B cell (primary cell): ENCODE results near the gene FLG2. TPM values are rescaled to one million over a fixed set of nuclear protein-coding genes. Genes with fewer than 3 reads are reported as not detected.

Experiments used
- ATAC-seq: fragments of 200-7000 bp; cut with Tn5 transposase; one replicate; pipeline ENCODE4 v1.10.0; 2021; ENCODE audit warnings: low read depth, mild to moderate bottlenecking, moderate number of reproducible peaks, moderate library complexity
- CTCF ChIA-PET: fragments of 350-600 bp; sonication (Branson Sonifier 250); formaldehyde crosslinking; loops from one replicate; lab custom pipeline; 2021; ENCODE audit warnings: antibody characterized with exemption, inconsistent platforms; lab: Charles Lee
- POLR2A ChIA-PET: fragments of 350-600 bp; sonication (Branson Sonifier 250); formaldehyde crosslinking; loops from one replicate; lab custom pipeline; 2021; ENCODE audit warnings: antibody characterized with exemption; lab: Charles Lee
- DNase-seq: peaks from one replicate; pipeline ENCODE4 v3.0.0; 2013
- H2AFZ ChIP-seq: 2 replicates; pipeline ENCODE4 v1.6.1; 2012; ENCODE audit warnings: mild to moderate bottlenecking, low read depth, low read length; ENCODE audit not compliant: insufficient read depth, poor library complexity, severe bottlenecking
- H3K27ac ChIP-seq, 2 donors: 1 replicate in 1 of 2; 2 replicates in 1 of 2; pipeline ENCODE4 v1.5.1; 2012 to 2013; ENCODE audit warnings: low read length in 2 of 2, mild to moderate bottlenecking in 2 of 2, moderate library complexity in 1 of 2
- H3K27me3 ChIP-seq, 4 experiments: fragments of 200-600 bp in 1 of 4; sonication (generic) in 1 of 4; replicated peaks in 1 of 4; 1 replicate in 2 of 4; 2 replicates in 2 of 4; pipeline versions ENCODE4 v1.6.1 to v1.7.0; 2013 to 2016; ENCODE audit warnings: low read length in 3 of 4, mild to moderate bottlenecking in 2 of 4, mixed read lengths in 1 of 4, moderate library complexity in 1 of 4; ENCODE audit not compliant: insufficient read depth in 4 of 4, control insufficient read depth in 3 of 4; ENCODE audit errors: control extremely low read depth in 1 of 4
- H3K36me3 ChIP-seq, 2 experiments: replicated peaks in 1 of 2; 1 replicate in 1 of 2; 2 replicates in 1 of 2; pipeline versions ENCODE4 v1.6.1 to v1.7.1; 2013; ENCODE audit warnings: low read length in 1 of 2; ENCODE audit not compliant: insufficient read depth in 2 of 2, control insufficient read depth in 1 of 2; ENCODE audit errors: control extremely low read depth in 1 of 2, extremely low read depth in 1 of 2
- H3K4me1 ChIP-seq, 2 donors: fragments of 200-600 bp in 1 of 2; sonication (generic) in 1 of 2; 1 replicate in 1 of 2; 2 replicates in 1 of 2; pipeline versions ENCODE4 v1.5.1 to v1.6.1; 2013 to 2017; ENCODE audit warnings: low read length in 2 of 2; ENCODE audit not compliant: control insufficient read depth in 2 of 2, insufficient read depth in 2 of 2
- H3K4me2 ChIP-seq: replicated peaks from 2 replicates; pipeline ENCODE3; 2012; ENCODE audit warnings: mild to moderate bottlenecking, low read depth, low read length; ENCODE audit not compliant: poor library complexity, severe bottlenecking
- H3K4me3 ChIP-seq, 5 experiments: fragments of 200-600 bp in 1 of 5; sonication (generic) in 1 of 5; 1 replicate in 3 of 5; 2 replicates in 2 of 5; pipeline versions ENCODE4 v1.5.1 to v1.7.0; 2011 to 2016; ENCODE audit warnings: low read length in 4 of 5, mild to moderate bottlenecking in 4 of 5, low read depth in 2 of 5, control low read depth in 1 of 5, moderate library complexity in 1 of 5; ENCODE audit not compliant: insufficient read depth in 1 of 5; ENCODE audit errors: control extremely low read depth in 1 of 5, extremely low read depth in 1 of 5
- H3K79me2 ChIP-seq: fragments of 200-600 bp; sonication (generic); one replicate; pipeline ENCODE4 v1.6.0; 2016; ENCODE audit warnings: low read length; ENCODE audit not compliant: control insufficient read depth, insufficient read depth
- H3K9ac ChIP-seq: fragments of 200-600 bp; sonication (generic); 2 replicates; pipeline ENCODE4 v1.6.1; 2017; ENCODE audit warnings: mild to moderate bottlenecking, low read length, moderate library complexity
- H3K9me3 ChIP-seq, 3 donors: one replicate each; pipeline versions ENCODE4 v1.6.1 to v1.7.1; 2013; ENCODE audit warnings: low read length in 2 of 3; ENCODE audit not compliant: control insufficient read depth in 2 of 3, insufficient read depth in 1 of 3; ENCODE audit errors: control extremely low read depth in 1 of 3
- H4K20me1 ChIP-seq: 2 replicates; pipeline ENCODE4 v1.6.0; 2012; ENCODE audit warnings: mild to moderate bottlenecking, low read length; ENCODE audit not compliant: insufficient read depth, control insufficient read depth, poor library complexity, severe bottlenecking
- H3K27ac Mint-ChIP-seq: one replicate; pipeline ENCODE4 v1.8.0; 2021; ENCODE audit warnings: mixed read lengths
- H3K27me3 Mint-ChIP-seq: one replicate; pipeline ENCODE4 v1.8.0; 2021; ENCODE audit warnings: mixed read lengths
- H3K4me1 Mint-ChIP-seq: one replicate; pipeline ENCODE4 v1.8.0; 2021; ENCODE audit warnings: mixed read lengths
- H3K4me3 Mint-ChIP-seq: one replicate; pipeline ENCODE4 v1.8.0; 2021; ENCODE audit warnings: mixed read lengths
- H3K9me3 Mint-ChIP-seq: one replicate; pipeline ENCODE4 v1.8.0; 2022; ENCODE audit warnings: mixed read lengths; ENCODE audit not compliant: insufficient read depth
- CTCF ChIP-seq: fragments of 200-600 bp; IDR thresholded peaks from one replicate; pipeline ENCODE4 v1.8.0; 2022; ENCODE audit warnings: antibody characterized with exemption, mild to moderate bottlenecking
- EZH2 ChIP-seq: IDR thresholded peaks from 2 replicates; pipeline ENCODE4 v1.6.1; 2012; ENCODE audit warnings: borderline replicate concordance, low read depth, mild to moderate bottlenecking, moderate library complexity, low read length; ENCODE audit not compliant: insufficient read depth, poor library complexity, severe bottlenecking
- WGBS: methylation state at CpG from one replicate; pipeline ENCODE4 v1.1.5; 2013; ENCODE audit warnings: missing lambda C conversion rate; ENCODE audit not compliant: insufficient coverage; 5-methylcytosine and 5-hydroxymethylcytosine counted together
- intact Hi-C: fragments of 100-400 bp; cut with micrococcal nuclease; formaldehyde crosslinking; loops from one replicate; pipeline ENCODE4 v1.10.0; 2022
- polyA plus RNA-seq: library from polyadenylated mRNA; depleted of rRNA; stranded (reverse); fragments of >200 nt; gene quantifications from 2 replicates; pipeline ENCODE4 v1.2.3, GENCODE V29; 2012
- total RNA-seq, 2 donors: library from RNA; stranded (reverse); fragments of 120-200 nt in 1 of 2; gene quantifications; 1 replicate in 1 of 2; 2 replicates in 1 of 2; pipeline versions ENCODE4 v1.2.3 to v1.2.4, GENCODE V29; 2013 to 2022

Gene FLG2
- total and polyA plus RNA-seq, 2 donors (not counting 1 experiment from before 2014, with no cell fraction given), result not detected

GRCh38 chr1:152344438-152344837, 15.4 kb downstream of the FLG2 start:
- Histone ChIP-seq H3K4me3 (no peak overlapping the region), H3K36me3 (no peaks in the 10 kb centered on the region), H3K27ac (no peak overlapping the region), H3K9me3 (no peaks in the 10 kb centered on the region), H3K27me3 (peaks cover 0 to 5% (median 2%) of the 10 kb centered on the region in 4 experiments), H3K9ac (no peak overlapping the region), H3K4me1 (no peaks in the 10 kb centered on the region), H3K4me2 (no peak overlapping the region), H2AFZ (no peak overlapping the region), H4K20me1 (no peaks in the 10 kb centered on the region), H3K79me2 (no peaks in the 10 kb centered on the region)
- Mint-ChIP-seq H3K9me3 (no peaks in the 10 kb centered on the region), H3K27me3 (peaks cover 14% of the 10 kb centered on the region), H3K4me1 (no peaks in the 10 kb centered on the region), H3K4me3 (no peak overlapping the region), H3K27ac (no peak overlapping the region)
- intact Hi-C loops, result no loop called here
- ATAC-seq (no peak), DNase-seq (no peak)
- ChIA-PET CTCF (interaction anchor here (1.4 kb wide), 1 partner anchor 114 kb away, joined by 6 read pairs; no protein-coding TSS in a partner anchor), POLR2A (no interaction called here)
- TF ChIP-seq CTCF (no peak), EZH2 (no peak)

- Histone ChIP-seq H3K4me3 (no peak overlapping the region), H3K27ac (no peak overlapping the region), H4K20me1 (no peaks in the 10 kb centered on the region), H3K36me3 (no peaks in the 10 kb centered on the region), H3K9me3 (no peaks in the 10 kb centered on the region), H3K4me1 (no peaks in the 10 kb centered on the region), H3K4me2 (no peak overlapping the region), H3K27me3 (peaks cover 0 to 5% (median 2%) of the 10 kb centered on the region in 4 experiments), H3K9ac (no peak overlapping the region), H3K79me2 (no peaks in the 10 kb centered on the region), H2AFZ (no peak overlapping the region)
- 68% methylated on average over 2 of the region's 3 CpGs for WGBS
- DNase-seq (no peak), ATAC-seq (no peak)
- H3K9me3 Mint-ChIP-seq, result no peaks in the 10 kb centered on the region
- no peak overlapping the region for H3K27ac Mint-ChIP-seq
- ChIA-PET CTCF (interaction anchor here (0.6 to 1.4 kb wide), 4 partner anchors 12 to 116 kb away, joined by 3 to 6 read pairs (median 4); no protein-coding TSS in a partner anchor), POLR2A (no interaction called here)
- no peak for TF ChIP-seq EZH2
- no peak for TF ChIP-seq CTCF
- H3K4me3 Mint-ChIP-seq, result no peak overlapping the region
- no peaks in the 10 kb centered on the region for H3K4me1 Mint-ChIP-seq
- peaks cover 18% of the 10 kb centered on the region for H3K27me3 Mint-ChIP-seq
- intact Hi-C loops, result no loop called here
Observed at GRCh38 chr1:152343006-152343405, 16.8 kb downstream of the FLG2 start.
